ENCODE results near the gene DYNLT2.
A peak's percentile ranks its signal among the peaks of the same experiment; 100 is the strongest.

DYNLT2 gene

GRCh38 chr6:169724494-169725124, 26.8 kb downstream of the DYNLT2 start, which contains the start of gene PHF10:
Gene PHF10, minus strand, starts transcription at chr6:169724500. Its CDS starts 569 bp downstream, at chr6:169723931.
- peak within 1 kb of the TSS; percentile 66 for H3K4me3 ChIP-seq (replicated peaks; ENCODE audit: low read depth, low read length)
- no peak for DNase-seq (ENCODE audit: extremely low read depth, low read depth)
- no peak for TF ChIP-seq CTCF (IDR thresholded peaks at IDR 0.05; ENCODE audit: low read depth, low read length, missing control alignments)

DNA sequence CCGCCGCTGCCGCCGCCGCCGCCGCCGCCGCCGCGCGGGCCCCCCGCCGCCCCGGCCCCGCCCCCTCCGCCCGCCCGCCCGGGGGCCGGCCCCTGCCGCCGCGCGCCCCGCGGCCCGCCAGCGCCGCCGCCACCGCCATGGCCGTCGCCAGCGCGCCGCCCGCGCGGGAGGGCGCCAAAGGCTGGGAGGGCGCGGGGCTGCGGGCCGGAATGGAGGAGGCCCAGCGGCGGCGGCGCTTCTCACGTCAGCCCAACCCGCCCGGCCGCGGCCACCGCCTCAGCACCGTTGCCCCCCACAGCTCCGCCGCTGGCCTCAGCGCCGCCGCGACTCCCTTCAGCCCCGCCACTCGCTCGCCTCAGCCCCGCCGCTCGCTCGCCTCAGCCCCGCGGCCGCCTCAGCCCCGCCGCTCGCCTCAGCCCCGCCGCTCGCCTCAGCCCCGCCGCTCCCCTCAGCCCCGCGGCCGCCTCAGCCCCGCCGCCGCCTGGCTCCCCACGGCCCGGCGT, 27.3 kb downstream of the DYNLT2 start:
- no peak for DNase-seq (ENCODE audit: extremely low read depth, low read depth)
- no peak for TF ChIP-seq CTCF (IDR thresholded peaks at IDR 0.05; ENCODE audit: low read depth, low read length, missing control alignments)
- H3K4me3 ChIP-seq (replicated peaks; ENCODE audit: low read depth, low read length), result peak overlapping the region; percentile 66

DNA sequence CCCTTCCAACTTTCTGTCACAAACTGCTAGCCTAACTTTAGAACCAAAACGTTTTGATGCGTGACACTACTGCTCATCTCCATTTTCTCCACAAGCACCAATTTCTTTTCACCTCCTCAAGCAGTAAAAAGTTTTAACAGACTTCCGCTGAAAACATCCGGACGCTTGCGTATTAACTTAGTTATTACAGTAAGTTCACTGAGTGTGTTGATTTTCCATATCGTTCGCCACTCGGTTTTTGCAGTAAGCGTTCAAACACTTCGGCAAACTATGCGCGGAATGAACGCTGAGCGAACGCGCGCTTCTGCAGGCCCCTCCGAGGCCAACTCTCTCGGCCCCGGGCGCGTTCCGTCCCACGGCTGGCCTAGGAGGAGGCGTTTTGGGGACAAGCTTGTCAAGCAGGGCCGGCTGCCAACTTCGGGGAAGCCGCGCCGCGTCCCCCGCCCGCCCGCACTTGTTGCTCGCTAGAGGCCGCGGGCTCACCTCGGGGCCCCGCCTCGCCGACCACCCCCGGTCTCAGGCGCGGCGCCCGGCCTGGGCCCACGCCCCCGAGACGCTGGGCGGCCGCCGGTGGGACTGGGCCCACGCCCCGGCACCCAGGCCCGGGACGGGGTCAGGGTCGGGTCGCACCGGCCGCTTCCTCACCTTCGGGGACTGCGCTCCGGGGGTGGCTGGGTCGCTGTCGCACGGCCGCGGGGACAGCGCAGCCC, 28.0 kb downstream of the DYNLT2 start:
- no peak for DNase-seq (ENCODE audit: extremely low read depth, low read depth)
- no peak for TF ChIP-seq CTCF (IDR thresholded peaks at IDR 0.05; ENCODE audit: low read depth, low read length, missing control alignments)
- H3K4me3 ChIP-seq (replicated peaks; ENCODE audit: low read depth, low read length), result peak overlapping the region; percentile 66

GRCh38 chr6:169722362-169723199, 28.8 kb downstream of the DYNLT2 start:
- TF ChIP-seq CTCF (IDR thresholded peaks at IDR 0.05; ENCODE audit: low read depth, low read length, missing control alignments), result no peak
- peak overlapping the region; percentile 66 for H3K4me3 ChIP-seq (replicated peaks; ENCODE audit: low read depth, low read length)
- no peak for DNase-seq (ENCODE audit: extremely low read depth, low read depth)

- TF ChIP-seq CTCF (IDR thresholded peaks at IDR 0.05; ENCODE audit: low read depth, low read length, missing control alignments), result no peak
- no peak overlapping the region for H3K4me3 ChIP-seq (replicated peaks; ENCODE audit: low read depth, low read length)
- no peak for DNase-seq (ENCODE audit: extremely low read depth, low read depth)
Observed at GRCh38 chr6:169720207-169720855, 31.0 kb downstream of the DYNLT2 start.

DNA sequence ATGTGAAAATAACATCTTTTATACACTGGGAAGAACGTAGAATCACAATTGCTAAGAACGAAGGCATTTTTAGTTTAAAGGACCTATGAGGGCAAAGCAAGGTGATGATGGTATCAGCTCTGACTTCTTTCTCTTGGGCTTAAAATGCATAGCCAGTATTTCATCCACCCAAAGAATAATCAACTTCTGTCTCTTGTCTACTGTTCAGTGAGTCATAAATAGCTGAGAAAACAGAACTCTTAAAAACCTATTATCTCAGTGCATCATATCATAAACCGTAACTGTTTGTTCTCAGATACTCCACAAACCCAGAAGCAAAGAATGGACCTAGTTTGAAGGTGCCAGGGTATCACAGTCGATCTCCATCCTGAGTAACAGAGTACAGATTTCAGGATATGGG, 32.3 kb downstream of the DYNLT2 start:
- no peak overlapping the region for H3K4me3 ChIP-seq (replicated peaks; ENCODE audit: low read depth, low read length)
- no peak for DNase-seq (ENCODE audit: extremely low read depth, low read depth)
- TF ChIP-seq CTCF (IDR thresholded peaks at IDR 0.05; ENCODE audit: low read depth, low read length, missing control alignments), result no peak
